Stimulated activated CD4-positive, alpha-beta T cell treated with anti-CD3 and anti-CD28 coated beads, Interleukin-2, amount 100 ng/mL, for 24 hours (primary cell): ENCODE results near the gene UBN1.

ENCODE experiments used
- DNase-seq, 2 donors: peaks; one replicate each; pipeline ENCODE4 v3.0.0-alpha.2; 2020

UBN1 gene, protein sequence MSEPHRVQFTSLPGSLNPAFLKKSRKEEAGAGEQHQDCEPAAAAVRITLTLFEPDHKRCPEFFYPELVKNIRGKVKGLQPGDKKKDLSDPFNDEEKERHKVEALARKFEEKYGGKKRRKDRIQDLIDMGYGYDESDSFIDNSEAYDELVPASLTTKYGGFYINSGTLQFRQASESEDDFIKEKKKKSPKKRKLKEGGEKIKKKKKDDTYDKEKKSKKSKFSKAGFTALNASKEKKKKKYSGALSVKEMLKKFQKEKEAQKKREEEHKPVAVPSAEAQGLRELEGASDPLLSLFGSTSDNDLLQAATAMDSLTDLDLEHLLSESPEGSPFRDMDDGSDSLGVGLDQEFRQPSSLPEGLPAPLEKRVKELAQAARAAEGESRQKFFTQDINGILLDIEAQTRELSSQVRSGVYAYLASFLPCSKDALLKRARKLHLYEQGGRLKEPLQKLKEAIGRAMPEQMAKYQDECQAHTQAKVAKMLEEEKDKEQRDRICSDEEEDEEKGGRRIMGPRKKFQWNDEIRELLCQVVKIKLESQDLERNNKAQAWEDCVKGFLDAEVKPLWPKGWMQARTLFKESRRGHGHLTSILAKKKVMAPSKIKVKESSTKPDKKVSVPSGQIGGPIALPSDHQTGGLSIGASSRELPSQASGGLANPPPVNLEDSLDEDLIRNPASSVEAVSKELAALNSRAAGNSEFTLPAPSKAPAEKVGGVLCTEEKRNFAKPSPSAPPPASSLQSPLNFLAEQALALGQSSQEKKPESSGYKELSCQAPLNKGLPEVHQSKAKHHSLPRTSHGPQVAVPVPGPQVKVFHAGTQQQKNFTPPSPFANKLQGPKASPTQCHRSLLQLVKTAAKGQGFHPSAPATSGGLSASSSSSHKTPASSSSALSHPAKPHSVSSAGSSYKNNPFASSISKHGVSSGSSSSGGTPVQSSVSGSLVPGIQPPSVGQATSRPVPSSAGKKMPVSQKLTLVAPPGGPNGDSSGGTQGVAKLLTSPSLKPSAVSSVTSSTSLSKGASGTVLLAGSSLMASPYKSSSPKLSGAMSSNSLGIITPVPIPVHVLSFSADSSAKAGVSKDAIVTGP (N-terminal part only)

DNA sequence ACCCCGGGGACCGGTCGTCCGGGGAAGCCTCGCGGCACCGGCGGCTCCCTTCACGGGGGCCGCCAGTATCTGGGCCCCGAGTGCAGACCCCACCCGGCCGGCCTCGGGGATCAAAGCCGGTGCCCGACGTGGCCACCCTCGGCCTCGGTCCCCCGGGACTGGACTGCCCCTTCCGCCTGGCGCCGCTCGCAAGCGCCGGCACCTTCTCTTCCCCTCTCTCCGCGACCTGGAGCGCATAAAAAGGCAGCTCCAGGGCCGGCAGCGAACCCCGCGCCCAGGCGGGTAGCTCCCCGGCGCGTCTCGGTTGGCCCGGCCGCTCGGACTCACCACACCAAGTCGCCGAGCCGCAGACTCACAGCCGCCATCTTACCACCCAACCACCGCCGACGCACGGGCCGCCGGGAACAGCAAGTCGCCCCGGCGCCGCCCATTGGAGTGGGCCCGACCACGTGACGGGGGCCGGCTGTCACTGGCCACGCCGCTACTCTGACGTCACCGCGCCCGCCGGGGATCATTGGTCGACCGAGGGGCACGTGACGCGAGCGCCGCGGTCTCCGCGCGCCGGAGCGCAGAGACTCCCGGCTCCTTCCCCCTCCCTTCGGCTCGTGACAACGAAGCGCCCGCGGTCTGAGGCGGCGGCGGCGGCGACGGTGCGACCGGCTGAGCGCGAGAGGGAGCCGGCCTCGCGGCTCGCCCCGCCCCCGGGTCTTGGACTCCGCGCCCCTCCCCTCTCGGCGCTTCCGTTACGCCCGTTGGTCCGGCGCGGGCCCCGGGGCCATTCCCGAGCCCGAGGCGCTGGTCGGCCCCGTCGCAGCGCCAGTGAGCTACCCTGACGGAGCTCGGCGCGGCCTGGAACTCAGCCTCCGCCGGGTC lies at the start of gene UBN1, which contains the start of gene GLYR1:
Gene UBN1, plus strand, starts transcription at position 581 of the 873 bp plus-strand sequence. CDS start 5,437 bp downstream, outside the sequence.
Gene GLYR1, minus strand, starts transcription at position 388 of the 873 bp plus-strand sequence. Its CDS starts 23 bp downstream, at position 365.
- DNase-seq: peak; percentile 100

DNA sequence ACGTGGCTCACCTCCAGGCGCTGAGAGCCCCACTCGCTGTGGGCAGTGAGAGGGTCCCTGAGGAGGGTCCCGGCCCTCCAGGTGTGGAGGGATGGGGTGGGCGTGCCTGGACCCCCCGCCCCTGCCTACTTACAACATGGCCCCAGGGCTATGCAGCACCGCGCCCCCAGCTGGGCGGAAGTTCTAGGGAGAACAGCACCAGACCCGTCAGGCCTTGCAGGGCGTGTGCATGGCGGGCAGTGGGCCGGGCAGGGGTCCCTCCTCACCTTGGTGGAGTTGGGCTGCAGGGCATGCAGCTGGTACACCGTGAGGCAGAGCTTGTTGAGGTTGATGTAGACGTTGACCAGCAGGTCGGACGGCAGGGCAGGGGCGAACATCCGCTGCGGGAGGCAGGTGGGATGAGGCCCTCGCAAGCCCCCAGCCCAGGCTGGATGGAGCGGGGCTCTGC lies 49.5 kb upstream of the UBN1 start:
- no peak for DNase-seq

DNA sequence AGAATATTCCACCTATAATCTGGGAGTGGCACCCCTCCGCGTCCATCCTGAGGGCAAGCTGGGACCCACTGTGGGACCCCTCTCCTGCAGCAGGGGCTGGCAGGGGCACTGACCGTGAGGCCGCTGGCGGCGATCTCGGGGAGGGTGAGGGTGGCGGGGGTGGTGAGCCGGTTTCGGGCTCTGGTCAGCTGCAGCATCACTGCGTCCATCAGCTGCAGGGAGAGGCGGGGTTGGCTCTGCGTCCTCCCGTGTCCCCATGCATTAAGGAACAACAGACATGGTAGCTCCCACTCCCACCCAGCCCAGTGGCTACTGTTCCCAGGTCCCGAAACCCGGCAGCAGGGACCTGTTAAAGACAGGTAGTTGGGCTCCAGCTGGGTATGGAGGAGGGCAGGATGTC lies 48.8 kb upstream of the UBN1 start:
- no peak for DNase-seq

DNA sequence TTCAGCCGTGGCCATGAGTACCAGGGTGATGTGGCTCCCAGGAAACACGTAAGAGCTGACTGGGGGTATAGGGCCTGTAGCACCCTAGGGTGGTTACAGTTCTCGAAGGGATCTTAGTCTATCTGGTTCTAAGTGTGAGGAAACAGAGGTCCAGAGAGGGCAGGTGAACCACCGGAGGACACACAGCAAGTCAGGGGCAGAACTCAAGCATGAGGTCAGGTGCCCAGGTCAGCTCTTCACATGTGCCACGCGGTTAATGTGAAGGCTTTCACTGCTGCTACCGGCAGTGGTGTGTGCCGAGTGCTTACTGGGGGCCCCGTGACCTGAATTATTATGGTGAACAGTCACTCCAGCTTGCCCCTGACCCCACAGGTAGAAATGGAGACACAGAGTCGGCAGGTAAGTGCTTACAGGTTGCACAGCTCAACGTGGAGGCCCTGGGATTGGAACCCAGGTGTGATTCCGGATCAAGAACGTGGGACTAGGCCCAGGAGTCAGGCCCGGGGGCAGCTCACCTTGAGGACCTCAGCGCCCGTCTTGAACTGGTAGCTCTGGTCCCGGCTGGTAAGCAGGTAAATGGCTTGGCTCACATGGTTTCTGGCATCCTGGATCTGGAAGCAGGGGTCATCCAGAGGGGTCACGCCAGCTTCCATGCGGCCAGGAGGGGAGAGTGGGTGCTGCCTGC lies 48.0 kb upstream of the UBN1 start:
- DNase-seq: no peak

DNA sequence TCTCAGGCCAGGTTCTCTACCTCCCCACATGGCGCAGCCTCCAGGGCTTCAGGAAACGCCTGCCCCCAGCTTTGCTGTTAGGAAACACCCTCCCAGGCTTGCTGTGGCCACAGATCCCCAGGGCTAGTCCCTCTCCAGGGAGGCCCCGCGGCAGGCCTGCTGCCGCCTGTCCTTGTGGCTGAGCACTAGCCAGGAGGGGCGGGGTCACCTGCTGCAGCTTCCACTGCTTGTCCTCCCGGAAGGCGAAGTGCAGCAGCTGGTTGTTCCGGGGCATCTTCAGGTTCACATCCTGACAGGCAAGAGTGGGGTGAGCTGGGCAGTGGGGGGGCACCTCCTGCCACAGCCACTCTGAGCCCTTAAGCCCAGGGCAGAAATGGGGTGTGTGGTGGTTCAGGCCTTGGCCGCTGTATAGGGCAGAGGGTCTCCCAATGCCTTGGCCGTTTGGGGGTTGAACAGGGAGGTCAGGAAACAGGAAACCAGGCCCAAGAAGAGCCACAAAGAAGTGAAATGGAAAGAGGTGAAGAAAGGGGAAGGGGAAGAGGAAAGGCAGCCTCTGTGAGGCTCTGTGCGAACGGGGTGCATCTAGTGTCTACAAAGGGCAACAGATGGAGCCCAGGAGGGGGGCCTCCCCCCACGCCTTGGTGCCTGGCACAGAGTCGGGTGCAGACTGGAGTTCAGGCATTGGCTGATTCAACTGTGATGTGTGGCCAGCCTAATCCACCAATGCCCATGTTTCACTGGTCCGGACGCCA lies 46.8 kb upstream of the UBN1 start:
- no peak for DNase-seq

DNA sequence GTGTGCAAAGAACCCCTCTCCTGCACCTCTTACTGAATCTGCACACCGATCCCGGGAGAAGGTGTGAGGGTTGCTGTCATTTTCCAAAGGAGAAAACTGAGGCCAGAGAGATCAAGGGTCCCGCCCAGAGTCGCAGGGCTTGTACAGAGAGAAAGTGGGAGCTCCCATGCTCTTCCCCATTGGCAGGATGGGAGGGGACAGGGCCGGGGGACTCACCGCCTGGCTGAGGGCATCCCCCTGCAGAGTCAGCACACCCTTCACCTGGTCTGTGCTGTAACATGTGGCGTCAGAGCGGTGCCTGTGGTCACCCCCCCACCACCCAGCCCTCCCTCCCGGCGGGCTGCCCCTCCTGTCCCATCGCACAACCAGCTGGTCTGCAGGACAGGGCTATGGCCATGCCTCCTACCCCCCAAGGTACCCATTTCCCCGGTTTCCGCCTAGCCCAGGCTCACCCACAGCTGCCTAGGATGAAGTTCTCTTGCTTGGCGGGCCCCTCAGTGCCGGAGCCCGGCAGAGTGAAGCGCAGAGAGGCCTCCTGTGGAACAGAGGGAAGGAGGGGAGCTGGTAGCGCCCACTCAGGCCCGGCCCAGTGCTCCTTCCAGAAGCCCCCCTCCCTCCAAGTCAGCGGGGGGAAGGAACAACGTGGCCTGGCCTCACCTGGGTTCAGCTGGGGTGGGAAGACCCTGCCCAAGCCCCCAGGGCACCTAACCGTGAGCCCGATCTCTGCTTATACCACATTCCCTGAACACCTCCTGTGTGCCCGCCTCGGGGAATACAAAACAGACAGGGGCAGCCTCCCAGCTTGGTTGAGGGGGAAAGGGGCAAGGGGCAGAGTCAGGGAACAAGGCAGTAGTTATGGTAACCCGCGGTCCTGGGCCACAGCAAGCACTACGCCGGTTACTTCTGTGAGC lies 46.0 kb upstream of the UBN1 start:
- no peak for DNase-seq

DNA sequence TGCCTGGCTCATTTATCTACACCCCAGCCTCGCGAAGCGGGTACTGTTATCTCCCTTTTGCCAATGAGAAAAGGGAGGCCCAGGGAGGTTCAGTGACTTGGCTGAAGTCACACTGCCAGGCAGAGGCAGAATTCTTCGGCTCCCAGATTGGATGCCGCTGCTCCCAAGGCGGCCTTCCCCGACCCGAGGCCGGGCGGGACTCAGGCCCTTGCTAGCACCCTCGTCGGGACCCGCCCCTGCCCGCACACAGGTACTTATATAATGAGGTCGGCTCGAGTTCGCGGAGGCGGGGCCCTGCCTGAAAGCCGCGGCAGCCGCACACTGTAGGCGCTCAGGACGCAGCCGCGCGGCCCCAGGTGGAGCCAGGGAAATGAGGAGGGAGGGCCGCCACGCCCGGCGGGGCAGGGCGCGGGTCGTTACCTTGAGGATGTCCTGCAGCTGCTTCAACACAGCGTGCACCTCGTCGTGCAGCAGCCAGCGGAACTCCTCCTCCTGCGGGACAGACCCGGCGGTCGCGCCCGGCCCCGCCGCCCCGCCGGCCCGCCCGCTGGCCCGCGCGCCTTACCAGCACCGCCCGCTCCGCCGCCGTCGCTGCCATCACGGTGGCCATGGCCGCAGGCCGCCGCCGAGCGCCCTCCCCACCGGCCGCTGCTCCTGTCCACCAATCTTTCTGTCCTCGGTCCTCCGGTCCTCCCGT lies 45.2 kb upstream of the UBN1 start, which contains the start of gene ROGDI:
Gene ROGDI, minus strand, starts transcription at position 672 of the 697 bp plus-strand sequence. Its CDS starts 62 bp downstream, at position 610.
- peak; percentile 75 to 81 for DNase-seq

DNA sequence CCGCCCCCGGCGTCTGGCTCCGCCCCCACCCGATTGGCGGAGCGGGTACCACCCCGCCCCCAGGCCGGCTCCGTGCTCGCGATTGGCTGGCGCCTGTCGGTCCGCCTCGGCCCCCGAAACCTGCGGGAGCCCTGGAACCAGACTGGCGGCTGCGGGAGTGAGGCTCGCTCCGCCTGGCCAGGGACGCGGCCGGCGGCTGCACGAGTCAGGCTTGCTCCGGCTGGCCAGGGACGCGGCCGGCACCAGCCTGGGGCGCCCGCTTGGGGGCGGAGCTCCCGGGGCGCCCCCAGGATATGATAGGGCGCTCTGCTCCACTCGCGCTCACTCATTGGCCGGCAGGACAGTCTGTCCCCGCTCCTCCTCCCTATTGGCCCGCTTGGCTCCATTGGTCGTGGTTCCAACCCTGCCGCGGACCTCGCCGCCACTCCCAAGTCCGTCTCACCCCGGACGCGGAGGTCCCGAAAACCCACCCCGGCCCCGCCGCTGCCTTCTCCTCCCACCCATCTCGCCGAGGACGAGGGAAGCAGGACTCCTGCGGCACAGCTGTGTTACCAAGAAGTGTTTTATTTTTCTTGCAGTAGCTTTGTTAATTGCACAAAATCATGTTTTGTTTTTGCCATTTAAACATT lies 44.5 kb upstream of the UBN1 start:
- DNase-seq: peak; percentile 91 to 93

DNA sequence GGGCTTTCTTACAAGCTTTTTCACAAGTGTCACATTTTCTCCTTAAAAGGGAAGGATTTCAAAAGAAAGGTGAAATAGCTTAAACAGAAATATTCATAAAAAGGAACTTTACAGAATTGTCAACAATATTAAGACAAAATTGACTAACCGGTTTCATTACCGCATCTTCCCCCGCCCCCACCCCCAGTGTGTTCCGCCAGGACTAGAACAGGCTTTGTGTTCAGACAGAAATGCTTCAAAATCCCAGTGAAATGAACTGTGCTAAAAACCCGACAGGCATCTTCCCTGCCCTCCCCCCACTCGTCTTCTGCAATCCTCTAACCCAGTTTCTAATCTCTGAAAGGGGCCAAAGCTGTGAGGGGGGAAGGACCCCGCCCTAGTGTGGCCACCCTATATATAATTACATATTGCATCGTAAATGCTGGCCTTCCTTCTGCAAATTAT lies 43.9 kb upstream of the UBN1 start:
- DNase-seq: no peak

DNA sequence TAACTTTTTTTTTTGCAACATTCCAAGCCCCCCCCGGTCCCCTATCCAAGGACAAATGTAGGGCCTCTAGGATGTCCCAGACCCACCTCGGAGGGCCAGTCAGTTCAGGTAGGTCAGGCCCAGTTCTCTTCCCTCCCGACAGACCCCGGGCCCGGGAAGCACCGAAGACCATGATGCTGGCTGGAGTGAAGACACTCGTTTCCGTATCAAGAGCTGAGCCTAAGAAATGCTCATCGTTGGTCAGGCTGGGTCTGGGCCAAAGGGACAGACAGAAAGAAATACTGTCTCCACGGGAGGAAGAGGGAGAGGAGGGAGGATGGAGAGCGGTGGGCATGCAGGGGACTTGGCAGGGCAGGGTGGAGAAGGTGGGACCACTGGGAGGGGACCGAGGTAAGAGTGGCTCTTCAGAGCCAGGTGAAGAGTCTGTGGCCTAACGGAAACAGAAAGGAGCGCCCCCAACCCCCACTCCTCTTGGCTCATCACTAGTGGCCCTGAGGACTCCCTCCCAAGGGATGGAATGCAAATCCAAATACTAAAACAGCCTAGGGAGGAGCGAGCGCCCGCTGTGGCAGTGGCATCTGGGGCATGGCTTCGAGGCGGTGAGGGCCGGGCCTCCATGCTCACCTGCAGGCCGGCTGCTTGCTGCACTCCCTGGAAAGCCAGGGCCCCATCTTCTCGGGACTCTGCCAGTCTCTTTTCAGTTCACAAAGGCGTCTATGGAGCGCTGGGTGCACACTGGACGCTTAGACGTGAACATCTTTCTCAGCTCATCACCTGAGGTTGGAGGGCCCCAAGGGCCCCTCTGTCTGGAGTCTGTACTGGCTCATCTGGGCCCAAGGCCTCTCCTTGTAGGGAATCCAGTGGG lies 43.2 kb upstream of the UBN1 start:
- no peak for DNase-seq

DNA sequence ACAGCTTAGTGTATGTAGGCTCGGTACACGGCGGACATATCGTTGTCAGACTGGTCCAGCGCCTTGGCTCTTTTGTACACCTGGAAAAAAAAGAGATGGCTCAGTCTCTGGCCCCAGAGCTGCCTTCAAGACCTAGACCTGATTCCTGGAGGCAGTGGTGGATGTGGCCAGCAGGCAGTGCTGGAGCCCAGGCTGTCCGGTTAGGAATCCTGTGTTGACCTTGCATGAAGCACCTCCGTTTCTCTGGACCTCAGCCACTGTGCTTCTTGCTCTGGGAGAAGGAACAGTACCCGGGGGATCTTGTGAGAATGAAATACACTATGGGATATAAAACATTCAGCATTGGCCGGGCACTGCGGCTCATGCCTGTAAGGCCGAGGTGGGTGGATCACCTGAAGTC lies 42.0 kb upstream of the UBN1 start:
- DNase-seq: no peak

DNA sequence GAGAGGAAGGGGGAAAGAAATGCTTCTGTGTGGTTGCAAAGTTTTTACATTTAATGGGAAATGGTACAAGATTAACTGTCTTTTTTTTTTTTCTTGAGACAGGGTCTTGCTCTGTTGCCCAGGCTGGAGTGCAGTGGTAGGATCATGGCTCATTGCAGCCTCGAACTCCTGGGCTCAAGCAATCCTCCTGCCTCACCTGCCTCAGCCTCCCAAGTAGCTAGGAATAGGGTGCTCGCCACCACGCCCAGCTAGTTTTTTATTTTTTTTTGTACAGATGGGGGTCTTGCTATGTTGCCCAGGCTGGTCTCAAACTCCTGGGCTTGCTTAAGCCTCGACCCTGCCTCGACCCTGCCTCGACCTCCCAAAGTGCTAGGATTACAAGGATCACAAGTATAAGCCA lies 41.0 kb upstream of the UBN1 start:
- DNase-seq: no peak

DNA sequence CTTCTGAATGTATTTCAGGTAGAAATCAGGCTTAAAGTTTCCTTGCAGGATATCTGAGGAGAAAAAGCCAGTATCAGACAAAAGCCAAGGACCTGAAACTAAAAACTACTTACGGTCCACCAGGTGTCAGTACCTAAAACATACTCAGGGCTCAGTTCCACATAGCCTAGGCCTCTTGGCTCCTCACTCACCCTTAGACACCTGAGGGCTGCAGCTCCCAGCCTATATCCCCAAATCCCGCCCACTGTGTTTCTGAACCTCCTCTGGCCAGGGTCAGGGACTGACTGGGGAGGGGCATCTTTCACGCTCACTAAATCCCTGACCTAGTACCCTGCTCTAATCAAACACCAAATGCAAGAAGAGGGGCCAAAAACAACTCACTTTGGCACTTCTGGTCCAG lies 36.0 kb upstream of the UBN1 start:
- DNase-seq: no peak

DNA sequence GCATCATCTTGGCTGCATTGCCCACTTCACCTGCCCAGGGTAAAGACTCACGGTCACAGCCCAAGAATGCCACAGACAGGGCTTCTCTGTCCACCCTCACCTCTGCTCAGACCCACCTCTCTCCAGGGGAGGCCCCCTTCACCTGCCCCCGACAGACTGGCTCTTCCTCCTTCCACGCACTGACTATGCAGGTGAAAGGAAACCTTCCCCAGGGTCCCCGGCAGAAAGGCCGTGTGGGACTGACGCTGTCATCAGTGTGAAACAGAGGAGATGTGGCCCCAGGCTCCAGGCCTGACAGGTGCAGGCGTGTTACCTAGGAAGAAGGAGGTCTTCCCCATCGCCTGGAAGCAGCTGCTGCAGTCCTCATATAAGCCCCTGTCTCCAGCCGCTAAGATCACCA lies 35.5 kb upstream of the UBN1 start:
- no peak for DNase-seq

DNA sequence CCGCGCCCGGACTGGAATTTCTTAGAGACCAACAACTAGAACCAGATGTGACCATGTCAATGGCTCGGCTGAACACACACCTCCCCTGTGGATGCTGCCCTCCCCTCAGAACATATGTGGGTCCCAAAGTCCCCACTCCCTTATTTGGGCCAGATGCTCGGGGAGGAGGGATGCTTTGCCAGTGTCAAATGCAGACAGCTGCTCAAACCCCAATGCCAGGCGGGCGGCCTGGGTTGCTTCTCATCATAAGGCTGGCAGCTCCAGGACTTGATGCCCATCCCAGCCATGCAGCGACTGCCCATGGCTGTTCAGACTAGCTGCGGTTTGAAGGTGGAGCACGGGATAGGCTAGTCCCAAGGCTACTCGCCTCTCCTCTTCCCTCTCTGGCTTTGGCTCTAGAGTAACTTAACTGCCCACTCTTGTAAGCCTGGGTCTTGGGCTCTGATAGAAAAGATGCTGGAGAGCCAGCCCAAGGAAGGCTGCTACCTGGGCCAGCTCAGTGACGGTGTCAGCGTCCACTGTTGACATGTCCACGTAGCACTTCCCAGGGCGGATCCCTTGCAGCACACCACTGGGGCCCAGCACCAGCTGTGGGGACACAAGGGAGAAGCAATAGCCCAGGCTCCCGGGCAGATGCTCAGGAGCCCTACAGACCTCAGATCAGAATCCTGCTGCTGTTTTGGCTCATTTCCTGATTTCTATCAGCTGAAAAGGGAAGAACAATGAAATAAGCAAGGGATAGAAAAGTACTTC lies 33.9 kb upstream of the UBN1 start:
- DNase-seq: no peak

DNA sequence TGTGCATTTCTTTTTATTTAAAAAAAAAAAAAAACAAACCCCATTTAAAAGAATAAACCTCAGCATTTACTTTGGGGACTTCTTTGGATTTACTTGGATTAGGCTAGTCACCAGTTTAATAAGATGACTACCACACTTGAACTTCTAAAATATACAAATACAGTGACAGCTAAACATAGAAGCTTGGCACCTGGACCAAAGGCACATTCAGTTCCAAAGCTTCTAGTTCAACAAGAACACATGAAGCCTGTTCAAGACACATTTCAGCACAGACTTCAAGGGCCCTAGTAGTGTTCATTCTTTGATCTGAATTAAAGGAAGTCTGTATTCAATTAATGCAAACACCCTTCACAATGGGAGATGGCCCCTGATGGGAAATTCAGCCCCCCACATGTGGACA lies 33.2 kb upstream of the UBN1 start:
- DNase-seq: no peak
